BE2C (cell line): ENCODE results near the gene CREB5.
A peak's percentile ranks its signal among the peaks of the same experiment; 100 is the strongest.

Source experiments
- DNase-seq: peaks from one replicate; pipeline ENCODE4 v3.0.0-alpha.2; 2020
- H3K27me3 ChIP-seq: fragments of 250-450 bp; sonication (Bioruptor Pico); 2 replicates; pipeline ENCODE4 v1.5.1; 2020; ENCODE audit warnings: mild to moderate bottlenecking
- H3K36me3 ChIP-seq: fragments of 250-450 bp; sonication (Bioruptor Pico); 2 replicates; pipeline ENCODE4 v1.5.1; 2020; ENCODE audit warnings: mild to moderate bottlenecking
- H3K4me1 ChIP-seq: fragments of 250-450 bp; sonication (Bioruptor Pico); 2 replicates; pipeline ENCODE4 v1.5.1; 2020
- H3K4me3 ChIP-seq: 2 replicates; pipeline ENCODE4 v1.5.1; 2011; ENCODE audit warnings: low read depth, low read length
- H3K9me3 ChIP-seq: fragments of 250-450 bp; sonication (Bioruptor Pico); 2 replicates; pipeline ENCODE4 v1.5.1; 2020
- TF ChIP-seq, protein P1 (sequence below): IDR thresholded peaks from 2 replicates; pipeline ENCODE4 v1.5.1; 2012; ENCODE audit warnings: mild to moderate bottlenecking, low read depth, low read length

The CREB5 gene

GRCh38 chr7:28536259-28536658 lies 123.9 kb downstream of the CREB5 start:
- H3K27me3 ChIP-seq: no peaks in the 10 kb centered on the region
- H3K36me3 ChIP-seq: no peaks in the 10 kb centered on the region
- no peaks in the 10 kb centered on the region for H3K9me3 ChIP-seq
- H3K4me1 ChIP-seq: no peaks in the 10 kb centered on the region
- TF ChIP-seq, protein P1, sequence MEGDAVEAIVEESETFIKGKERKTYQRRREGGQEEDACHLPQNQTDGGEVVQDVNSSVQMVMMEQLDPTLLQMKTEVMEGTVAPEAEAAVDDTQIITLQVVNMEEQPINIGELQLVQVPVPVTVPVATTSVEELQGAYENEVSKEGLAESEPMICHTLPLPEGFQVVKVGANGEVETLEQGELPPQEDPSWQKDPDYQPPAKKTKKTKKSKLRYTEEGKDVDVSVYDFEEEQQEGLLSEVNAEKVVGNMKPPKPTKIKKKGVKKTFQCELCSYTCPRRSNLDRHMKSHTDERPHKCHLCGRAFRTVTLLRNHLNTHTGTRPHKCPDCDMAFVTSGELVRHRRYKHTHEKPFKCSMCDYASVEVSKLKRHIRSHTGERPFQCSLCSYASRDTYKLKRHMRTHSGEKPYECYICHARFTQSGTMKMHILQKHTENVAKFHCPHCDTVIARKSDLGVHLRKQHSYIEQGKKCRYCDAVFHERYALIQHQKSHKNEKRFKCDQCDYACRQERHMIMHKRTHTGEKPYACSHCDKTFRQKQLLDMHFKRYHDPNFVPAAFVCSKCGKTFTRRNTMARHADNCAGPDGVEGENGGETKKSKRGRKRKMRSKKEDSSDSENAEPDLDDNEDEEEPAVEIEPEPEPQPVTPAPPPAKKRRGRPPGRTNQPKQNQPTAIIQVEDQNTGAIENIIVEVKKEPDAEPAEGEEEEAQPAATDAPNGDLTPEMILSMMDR: peak; percentile 47
- H3K4me3 ChIP-seq: no peak overlapping the region
- no peak for DNase-seq

DNA sequence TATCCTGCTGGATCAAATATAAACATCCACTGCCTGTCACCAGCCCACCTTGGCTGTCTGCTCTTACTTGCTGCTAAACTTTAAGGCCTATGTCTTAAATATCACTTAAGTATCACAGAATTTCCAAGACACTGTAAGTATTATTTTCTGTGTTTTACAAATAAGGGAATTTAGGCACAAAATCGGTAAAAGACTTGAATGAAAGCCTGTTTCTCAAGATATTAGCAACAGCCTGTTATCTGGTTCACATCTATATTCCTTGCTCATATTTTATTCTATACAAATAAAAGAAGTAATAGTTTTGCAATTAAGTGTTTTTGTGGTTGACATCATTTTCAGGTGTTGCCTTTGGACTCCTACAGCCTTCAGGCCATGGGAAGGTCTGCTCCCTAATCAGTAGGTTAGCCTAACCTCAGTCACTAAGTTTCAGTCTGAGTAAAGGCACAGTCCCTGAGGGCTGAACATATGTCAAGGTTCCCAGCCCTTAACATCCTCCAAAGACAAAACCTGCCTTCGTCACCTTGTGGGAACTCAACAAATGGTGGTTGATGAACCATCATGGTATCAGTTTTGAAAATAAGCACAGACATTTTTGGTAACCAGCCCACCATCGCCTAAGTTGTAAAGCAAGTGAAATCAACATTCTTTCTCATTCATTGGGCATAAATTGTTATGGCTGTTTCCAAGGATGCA lies 127.1 kb downstream of the CREB5 start:
- peaks cover 16% of the 10 kb centered on the region for H3K4me1 ChIP-seq
- no peak for DNase-seq
- H3K9me3 ChIP-seq: no peaks in the 10 kb centered on the region
- H3K4me3 ChIP-seq: no peak overlapping the region
- H3K27me3 ChIP-seq: no peaks in the 10 kb centered on the region
- no peaks in the 10 kb centered on the region for H3K36me3 ChIP-seq
- TF ChIP-seq, protein P1: no peak

- H3K4me1 ChIP-seq: peaks cover 18% of the 10 kb centered on the region
- H3K36me3 ChIP-seq: no peaks in the 10 kb centered on the region
- H3K4me3 ChIP-seq: no peak overlapping the region
- H3K9me3 ChIP-seq: no peaks in the 10 kb centered on the region
- TF ChIP-seq, protein P1: no peak
- no peaks in the 10 kb centered on the region for H3K27me3 ChIP-seq
- no peak for DNase-seq
Measured at GRCh38 chr7:28542410-28542809, 130.1 kb downstream of the CREB5 start.

DNA sequence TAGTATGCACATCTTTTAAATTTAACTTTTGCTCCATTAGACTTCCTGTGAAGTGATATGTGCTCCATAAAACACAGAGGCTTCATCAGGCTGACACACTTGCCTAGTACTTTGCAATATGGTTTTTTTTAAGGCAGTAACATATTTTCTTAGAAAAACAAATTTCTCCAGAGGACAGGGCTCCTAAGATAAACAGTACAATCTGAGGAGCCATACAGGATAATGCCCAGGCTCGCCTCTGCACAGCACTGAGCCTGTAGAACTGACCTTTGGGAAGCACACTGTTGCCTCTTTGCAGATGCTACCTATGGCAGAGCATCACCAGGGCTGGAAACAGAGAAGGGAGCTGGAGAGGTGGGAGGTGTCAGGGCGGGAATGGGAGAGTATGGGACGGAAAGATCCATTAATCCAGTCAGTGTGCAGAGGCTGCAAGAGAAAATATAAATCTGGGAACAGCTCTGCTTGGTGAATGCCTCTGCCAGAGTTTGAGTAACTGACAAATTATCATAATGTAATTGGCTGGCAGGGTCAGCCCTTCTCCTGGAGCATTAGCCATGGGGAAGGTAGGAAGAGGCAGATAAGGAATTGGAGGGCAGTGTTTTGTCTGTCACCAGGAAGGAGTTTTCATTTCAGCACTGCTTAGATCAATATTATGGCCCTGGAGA lies 132.3 kb downstream of the CREB5 start:
- DNase-seq: peak; percentile 51
- no peaks in the 10 kb centered on the region for H3K9me3 ChIP-seq
- no peak overlapping the region for H3K4me3 ChIP-seq
- H3K27me3 ChIP-seq: no peaks in the 10 kb centered on the region
- H3K4me1 ChIP-seq: peaks cover 18% of the 10 kb centered on the region
- H3K36me3 ChIP-seq: no peaks in the 10 kb centered on the region
- TF ChIP-seq, protein P1: no peak

GRCh38 chr7:28546067-28546466 lies 133.7 kb downstream of the CREB5 start:
- Histone ChIP-seq H3K4me1 (peaks cover 18% of the 10 kb centered on the region), H3K9me3 (no peaks in the 10 kb centered on the region), H3K36me3 (no peaks in the 10 kb centered on the region), H3K4me3 (no peak overlapping the region), H3K27me3 (no peaks in the 10 kb centered on the region)
- TF ChIP-seq, protein P1: no peak
- no peak for DNase-seq

DNA sequence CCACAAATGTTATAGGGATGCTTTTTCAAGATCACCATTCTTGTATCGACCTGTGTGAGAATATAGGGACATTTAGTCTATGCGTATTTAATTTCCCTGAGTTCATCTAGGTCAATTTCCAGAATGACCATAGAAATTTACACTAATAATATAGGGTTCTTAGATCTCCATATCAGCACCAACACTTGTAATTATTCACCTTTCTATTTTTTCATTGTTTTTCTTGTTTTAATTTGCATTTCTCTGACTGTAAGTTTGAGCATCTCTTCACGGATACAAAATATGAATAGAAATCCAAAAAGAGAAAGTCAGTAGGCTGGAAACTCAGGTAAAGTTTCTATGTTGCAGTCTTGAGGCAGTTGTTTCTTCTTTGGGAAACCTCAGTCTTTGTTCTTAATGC lies 134.8 kb downstream of the CREB5 start:
- H3K4me1 ChIP-seq: peaks cover 17% of the 10 kb centered on the region
- no peaks in the 10 kb centered on the region for H3K36me3 ChIP-seq
- no peaks in the 10 kb centered on the region for H3K9me3 ChIP-seq
- TF ChIP-seq, protein P1: no peak
- no peak overlapping the region for H3K4me3 ChIP-seq
- H3K27me3 ChIP-seq: no peaks in the 10 kb centered on the region
- DNase-seq: no peak
